GM21447 (cell line): ENCODE measurements around the gene WTAP.

Experiments
- ATAC-seq: cut with Tn5 transposase; IDR thresholded peaks from one replicate; pipeline ENCODE4 v1.9.1; 2021; ENCODE audit not compliant: unreplicated experiment

Gene WTAP

DNA sequence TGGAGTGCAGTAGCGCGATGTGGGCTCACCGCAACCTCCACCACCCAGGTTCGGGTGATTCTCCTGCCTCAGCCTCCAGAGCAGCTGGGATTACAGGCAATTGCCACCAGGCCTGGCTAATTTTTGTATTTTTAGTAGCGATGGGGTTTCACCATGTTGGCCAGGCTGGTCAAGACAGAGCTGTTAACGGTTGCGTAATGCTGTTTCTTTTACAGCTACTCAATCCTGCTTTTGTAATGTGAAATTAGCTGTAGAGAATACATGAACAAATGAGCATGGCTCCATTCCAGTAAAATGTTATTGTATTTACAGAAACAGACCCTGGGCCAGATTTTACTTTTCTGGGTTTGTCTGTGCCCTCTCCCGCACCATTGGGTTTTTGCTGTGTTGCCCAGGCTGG lies 74.6 kb downstream of the WTAP start:
- ATAC-seq = no peak

GRCh38 chr6:159804504-159804903 lies 77.2 kb downstream of the WTAP start:
- no peak for ATAC-seq

GRCh38 chr6:159805440-159806020 lies 78.2 kb downstream of the WTAP start:
- no peak for ATAC-seq
